ENCODE results near the gene KCNS1. TPM values are rescaled to one million over a fixed set of nuclear protein-coding genes. Genes with fewer than 3 reads are reported as not detected.

Gene KCNS1
- total RNA-seq, 1 experiment from 2014 or later = not detected

- TF ChIP-seq SRF (IDR thresholded peaks at IDR 0.05; ENCODE audit: low read depth) = no peak
- TF ChIP-seq JUND (IDR thresholded peaks at IDR 0.05) = 0 out of 2 replicates have a peak, but pooled peaks have one; percentile 22
- TF ChIP-seq POLR2AphosphoS5 (IDR thresholded peaks at IDR 0.05; ENCODE audit: low read depth, low read length) = no peak
- TF ChIP-seq CEBPB (IDR thresholded peaks at IDR 0.05; ENCODE audit: low read depth) = peak; percentile 70
- TF ChIP-seq FOSL1 (IDR thresholded peaks at IDR 0.05; ENCODE audit: low read depth) = peak; percentile 18; the same call in 1 of the 2 replicates
- TF ChIP-seq YY1 (IDR thresholded peaks at IDR 0.05; ENCODE audit: extremely low read depth, insufficient replicate concordance, low read depth, low read length) = no peak
- TF ChIP-seq EGR1 (IDR thresholded peaks at IDR 0.05; ENCODE audit: low read depth) = no peak
- TF ChIP-seq MAX (IDR thresholded peaks at IDR 0.05) = no peak
- H3K79me2 ChIP-seq (ENCODE audit: insufficient read depth, low read length) = no peaks in the 10 kb centered on the region; the same call in 1 of the 2 replicates
- no peaks in the 10 kb centered on the region for H3K9me2 ChIP-seq (ENCODE audit: insufficient read depth)
- no peak overlapping the region for H3K9ac ChIP-seq (ENCODE audit: low read length)
- H3K36me3 ChIP-seq (ENCODE audit: control insufficient read depth in 1 of 2, insufficient read depth in 2 of 2, low read length in 2 of 2) = peaks cover 0 to 7% of the 10 kb centered on the region in 2 experiments; a peak in 3 of 4 replicates
- peaks cover 4% of the 10 kb centered on the region; the same call in 1 of the 2 replicates for H4K20me1 ChIP-seq (ENCODE audit: insufficient read depth)
- POLR2A ChIA-PET = no interaction called here
- H3K4me2 ChIP-seq (ENCODE audit: low read length) = peak overlapping the region; percentile 29
- CTCF ChIA-PET = interaction anchor here (0.9 to 1.3 kb wide), 4 partner anchors 20 to 159 kb away, joined by 3 to 5 read pairs (median 5); no protein-coding TSS in a partner anchor
- peaks cover 8 to 10% of the 10 kb centered on the region in 2 experiments; a peak in 3 of 4 replicates for H3K4me1 ChIP-seq (ENCODE audit: control insufficient read depth in 1 of 2, insufficient read depth in 2 of 2, low read length in 2 of 2)
- H3K27ac ChIP-seq (ENCODE audit: low read depth, low read length) = no peak overlapping the region
- RAD21 ChIA-PET (ENCODE audit: low non-redundant PET in 1 of 2, low total read pairs in 2 of 2, uncharacterized antibody in 2 of 2, unreplicated experiment in 2 of 2) = no interaction called here
- intact Hi-C loops (cut with micrococcal nuclease) = no loop called here
- no peak overlapping the region for H3K4me3 ChIP-seq (replicated peaks in 1 of 2; ENCODE audit: low read depth in 1 of 2, low read length in 2 of 2)
- no peak overlapping the region for H2AFZ ChIP-seq (ENCODE audit: low read depth, low read length, poor library complexity, severe bottlenecking)
- no TSS peak for BruUV-seq (replicated peaks)
- no peak; the same call in 1 of the 2 replicates for ATAC-seq
- no peaks in the 10 kb centered on the region for H3K27me3 ChIP-seq (ENCODE audit: insufficient read depth, low read length)
- H3K9me3 ChIP-seq (ENCODE audit: control insufficient read depth in 1 of 2, insufficient read depth in 1 of 2, low read depth in 1 of 2, low read length in 2 of 2) = no peaks in the 10 kb centered on the region
- DNase-seq (ENCODE audit: low read depth, low spot score) = no peak
Observed at GRCh38 chr20:45070932-45071632, 29.8 kb downstream of the KCNS1 start.

GRCh38 chr20:45069261-45069660 is 31.7 kb downstream of the KCNS1 start:
- Histone ChIP-seq H3K9me3 (ENCODE audit: control insufficient read depth in 1 of 2, insufficient read depth in 1 of 2, low read depth in 1 of 2, low read length in 2 of 2) (no peaks in the 10 kb centered on the region), H3K27ac (ENCODE audit: low read depth, low read length) (no peak overlapping the region), H3K9ac (ENCODE audit: low read length) (no peak overlapping the region), H3K27me3 (ENCODE audit: insufficient read depth, low read length) (no peaks in the 10 kb centered on the region), H3K9me2 (ENCODE audit: insufficient read depth) (no peaks in the 10 kb centered on the region), H3K4me1 (ENCODE audit: control insufficient read depth in 1 of 2, insufficient read depth in 2 of 2, low read length in 2 of 2) (peaks cover 8 to 10% of the 10 kb centered on the region in 2 experiments; a peak in 3 of 4 replicates), H3K36me3 (ENCODE audit: control insufficient read depth in 1 of 2, insufficient read depth in 2 of 2, low read length in 2 of 2) (no peaks in the 10 kb centered on the region), H3K79me2 (ENCODE audit: insufficient read depth, low read length) (peaks cover 5% of the 10 kb centered on the region), H3K4me2 (ENCODE audit: low read length) (no peak overlapping the region), H4K20me1 (ENCODE audit: insufficient read depth) (peaks cover 4% of the 10 kb centered on the region; the same call in 1 of the 2 replicates), H3K4me3 (replicated peaks in 1 of 2; ENCODE audit: low read depth in 1 of 2, low read length in 2 of 2) (no peak overlapping the region), H2AFZ (ENCODE audit: low read depth, low read length, poor library complexity, severe bottlenecking) (no peak overlapping the region)
- POLR2A ChIA-PET = no interaction called here
- intact Hi-C loops (cut with micrococcal nuclease) = no loop called here
- CTCF ChIA-PET = no interaction called here
- RAD21 ChIA-PET (ENCODE audit: low non-redundant PET in 1 of 2, low total read pairs in 2 of 2, uncharacterized antibody in 2 of 2, unreplicated experiment in 2 of 2) = no interaction called here
- no TSS peak for BruUV-seq (replicated peaks)
- ATAC-seq = no peak
- DNase-seq (ENCODE audit: low read depth, low spot score) = no peak
- no peak for TF ChIP-seq YY1 (IDR thresholded peaks at IDR 0.05; ENCODE audit: extremely low read depth, insufficient replicate concordance, low read depth, low read length)

Measured in HCT116 (cell line).